ENCODE results near the gene DAZAP1.

DAZAP1 gene

GRCh38 chr19:1445932-1446712 lies 38.7 kb downstream of the DAZAP1 start:
- DNase-seq: no peak

- DNase-seq: no peak
Measured at GRCh38 chr19:1446713-1447481, 39.5 kb downstream of the DAZAP1 start.

- DNase-seq: no peak
Measured at GRCh38 chr19:1447504-1447903, 40.1 kb downstream of the DAZAP1 start.

- no peak for DNase-seq
Measured at GRCh38 chr19:1447944-1448343, 40.6 kb downstream of the DAZAP1 start.

- DNase-seq: no peak
Measured at GRCh38 chr19:1449467-1450442, 42.4 kb downstream of the DAZAP1 start, which contains the start of gene APC2. Gene APC2 (plus strand): TSS chr19:1450121. CDS start chr19:1453002, 2,881 bp downstream.

- no peak for DNase-seq
Measured at GRCh38 chr19:1450735-1451731, 43.6 kb downstream of the DAZAP1 start.

- no peak for DNase-seq
Measured at GRCh38 chr19:1451916-1452801, 44.8 kb downstream of the DAZAP1 start.

GRCh38 chr19:1452802-1453524 lies 45.6 kb downstream of the DAZAP1 start:
- no peak for DNase-seq

- no peak for DNase-seq
Measured at GRCh38 chr19:1453525-1454364, 46.4 kb downstream of the DAZAP1 start.

GRCh38 chr19:1455002-1455335 lies 47.6 kb downstream of the DAZAP1 start:
- DNase-seq: peak; percentile 36

GRCh38 chr19:1455336-1456120 lies 48.1 kb downstream of the DAZAP1 start:
- peak; percentile 75 for DNase-seq

- DNase-seq: no peak
Measured at GRCh38 chr19:1456121-1456900, 48.9 kb downstream of the DAZAP1 start.

- DNase-seq: no peak
Measured at GRCh38 chr19:1457031-1457739, 49.8 kb downstream of the DAZAP1 start.

- no peak for DNase-seq
Measured at GRCh38 chr19:1457892-1458291, 50.5 kb downstream of the DAZAP1 start.

GRCh38 chr19:1459479-1459878 lies 52.1 kb downstream of the DAZAP1 start:
- peak; percentile 70 for DNase-seq
